ENCODE results near the gene MAP7D2.

- TF ChIP-seq CTCF (IDR thresholded peaks at IDR 0.05; ENCODE audit: low read depth, low read length, missing input control) (no peak), RXRA (IDR thresholded peaks at IDR 0.05) (no peak), RAD21 (IDR thresholded peaks at IDR 0.05) (no peak), REST (IDR thresholded peaks at IDR 0.05) (no peak), GABPA (IDR thresholded peaks at IDR 0.05 in 1 of 2, conservative IDR thresholded peaks at IDR 0.05 in 1 of 2) (no peak), YY1 (IDR thresholded peaks at IDR 0.05) (no peak), MAX (IDR thresholded peaks at IDR 0.05) (no peak), ZBTB33 (IDR thresholded peaks at IDR 0.05) (no peak), ATF3 (IDR thresholded peaks at IDR 0.05) (no peak), TAF1 (conservative IDR thresholded peaks at IDR 0.05) (no peak)
Observed at GRCh38 chrX:20056704-20057103, 60.0 kb downstream of the MAP7D2 start.
